Measurements from ENCODE around the gene KLHDC10. TPM values are rescaled to one million over a fixed set of nuclear protein-coding genes. Genes with fewer than 3 reads are reported as not detected.

Gene KLHDC10
- total and polyA plus RNA-seq, 2 of the 13 experiments (the other 11 are each of a cell fraction or from before 2014, with no cell fraction given), result 11.9 to 21.6 TPM

GRCh38 chr7:130134106-130134636, 63.8 kb downstream of the KLHDC10 start:
- H3K4me2 ChIP-seq (ENCODE audit: low read depth, low read length), result no peak overlapping the region
- H3K27ac ChIP-seq (ENCODE audit: extremely low read length, insufficient read depth, low read length), result no peak overlapping the region
- H3K27me3 ChIP-seq (ENCODE audit: control insufficient read depth in 1 of 2, insufficient read depth in 2 of 2, low read length in 2 of 2), result no peaks in the 10 kb centered on the region
- H4K20me1 ChIP-seq (ENCODE audit: insufficient read depth, low read length), result no peaks in the 10 kb centered on the region
- BruUV-seq (replicated peaks), result no TSS peak
- no peak overlapping the region for H2AFZ ChIP-seq (ENCODE audit: low read length)
- WGBS (ENCODE audit: low lambda C conversion rate), result 98% methylated on average over 4 of the region's 4 CpGs
- H3K79me2 ChIP-seq (ENCODE audit: insufficient read depth, low read length), result no peaks in the 10 kb centered on the region
- DNase-seq (ENCODE audit: low spot score), result no peak
- H3K9ac ChIP-seq (ENCODE audit: insufficient read depth, low read depth, low read length), result no peak overlapping the region
- TF ChIP-seq PHF5A (CRISPR knock-in tag; IDR thresholded peaks at IDR 0.05; ENCODE audit: low read depth, unreplicated experiment) (no peak), ZNF18 (CRISPR knock-in tag; IDR thresholded peaks at IDR 0.05; ENCODE audit: insufficient replicate concordance) (no peak), ATF6 (CRISPR knock-in tag; conservative IDR thresholded peaks at IDR 0.05) (no peak), AGO2 (optimal IDR thresholded peaks at IDR 0.05; ENCODE audit: low read depth, low read length) (no peak), ATF2 (CRISPR knock-in tag; IDR thresholded peaks at IDR 0.05) (no peak), TBX2 (CRISPR knock-in tag; IDR thresholded peaks at IDR 0.05; ENCODE audit: borderline replicate concordance) (no peak), CREB3 (CRISPR knock-in tag; IDR thresholded peaks at IDR 0.05) (no peak), NCOA5 (CRISPR knock-in tag; IDR thresholded peaks at IDR 0.05) (no peak), ZNF839 (CRISPR knock-in tag; IDR thresholded peaks at IDR 0.05; ENCODE audit: borderline replicate concordance) (no peak), REPIN1 (CRISPR knock-in tag; IDR thresholded peaks at IDR 0.05; ENCODE audit: borderline replicate concordance, low read depth) (no peak), ZNF552 (CRISPR knock-in tag; IDR thresholded peaks at IDR 0.05; ENCODE audit: borderline replicate concordance) (no peak), ZSCAN9 (CRISPR knock-in tag; IDR thresholded peaks at IDR 0.05; ENCODE audit: borderline replicate concordance) (no peak), KDM5A (IDR thresholded peaks at IDR 0.05; ENCODE audit: borderline replicate concordance, low read length) (no peak), NONO (IDR thresholded peaks at IDR 0.05) (no peak), NONO (CRISPR knock-in tag; conservative IDR thresholded peaks at IDR 0.05) (no peak), AHR (CRISPR knock-in tag; IDR thresholded peaks at IDR 0.05) (no peak), HDAC6 (IDR thresholded peaks at IDR 0.05; ENCODE audit: low read depth, low read length) (no peak), ZSCAN25 (CRISPR knock-in tag; IDR thresholded peaks at IDR 0.05) (no peak), KDM3A (CRISPR knock-in tag; IDR thresholded peaks at IDR 0.05; ENCODE audit: low read depth) (no peak)
- in situ Hi-C loops (cut with HindIII; ENCODE audit: extremely low pct_ligation_motif_present, low pct_unique_long_range_greater_than_20kb), result no loop called here
- no peak for FAIRE-seq
- ChIA-PET POLR2A (interaction anchor here (0.9 kb wide), 1 partner anchor 71 kb away, joined by 3 read pairs; the partner anchor contains the start of gene TMEM209), CTCF (ENCODE audit: low intra/inter-chr PET ratio, low total read pairs) (no interaction called here)
- intact Hi-C loops (cut with micrococcal nuclease; ENCODE audit: unreplicated experiment), result no loop called here
- no peaks in the 10 kb centered on the region for H3K9me3 ChIP-seq (ENCODE audit: low read length)
- ATAC-seq, result no peak
- H3K36me3 ChIP-seq (replicated peaks in 1 of 2; ENCODE audit: control insufficient read depth in 1 of 2, insufficient read depth in 2 of 2, low read length in 2 of 2), result peaks cover 4 to 39% of the 10 kb centered on the region in 2 experiments; a peak in 3 of 5 replicates
- H3K4me3 ChIP-seq (replicated peaks in 1 of 3; ENCODE audit: insufficient read depth in 1 of 3, low read depth in 2 of 3, low read length in 3 of 3), result no peak overlapping the region
- no peaks in the 10 kb centered on the region for H3K4me1 ChIP-seq (ENCODE audit: insufficient read depth, low read length)
